HCT116 (cell line): ENCODE results near the gene IGSF9B. TPM values are rescaled to one million over a fixed set of nuclear protein-coding genes. Genes with fewer than 3 reads are reported as not detected.

Experiments used
- ATAC-seq: fragments of 200-7000 bp; cut with Tn5 transposase; 2 replicates; pipeline ENCODE4 v1.9.1; 2020; ENCODE audit warnings: mild to moderate bottlenecking, moderate library complexity
- BruUV-seq: library from RNA; stranded (reverse); fragments of 400-500 nt; replicated peaks from 2 replicates; lab custom pipeline; 2021; lab: Mats Ljungman, UMichigan
- CTCF ChIA-PET: fragments of 300-600 bp; sonication (Branson Sonifier 250); formaldehyde crosslinking; loops from one replicate; lab custom pipeline; 2021; ENCODE audit warnings: antibody characterized with exemption; lab: Charles Lee
- POLR2A ChIA-PET: fragments of 300-600, 350-600 bp; sonication (Branson Sonifier 250); formaldehyde crosslinking; loops from one replicate; lab custom pipeline; 2021; ENCODE audit warnings: antibody characterized with exemption; lab: Charles Lee
- RAD21 ChIA-PET, 2 experiments: fragments of 300-600 bp; sonication (Branson Sonifier 250); formaldehyde crosslinking; loops; one replicate each; lab custom pipeline; 2023; ENCODE audit warnings: low total read pairs in 2 of 2; ENCODE audit not compliant: uncharacterized antibody in 2 of 2, unreplicated experiment in 2 of 2, low non-redundant PET in 1 of 2; lab: Charles Lee
- DNase-seq: peaks from one replicate; pipeline ENCODE4 v3.0.0-alpha.2; 2010; ENCODE audit warnings: low read depth, low spot score
- H2AFZ ChIP-seq: fragments of 200-600 bp; shearing (Covaris generic), sonication (generic); 2 replicates; pipeline ENCODE4 v1.6.1; 2017; ENCODE audit warnings: low read depth, mixed run types, mixed read lengths, antibody characterized with exemption, low read length; ENCODE audit not compliant: poor library complexity, severe bottlenecking
- H3K27ac ChIP-seq: 2 replicates; pipeline ENCODE4 v1.5.1; 2012; ENCODE audit warnings: low read depth, low read length
- H3K27me3 ChIP-seq: fragments of 200-600 bp; sonication (generic); 2 replicates; pipeline ENCODE4 v1.6.1; 2016; ENCODE audit warnings: mixed run types, low read length, mixed read lengths; ENCODE audit not compliant: insufficient read depth
- H3K36me3 ChIP-seq, 2 experiments: fragments of 200-500 bp in 1 of 2; fragments of 200-600 bp in 1 of 2; sonication (Bioruptor generic) in 1 of 2; sonication (generic) in 1 of 2; 2 replicates each; pipeline versions ENCODE4 v1.5.1 to v1.6.1; 2014 to 2016; ENCODE audit warnings: low read length in 2 of 2, inconsistent platforms in 1 of 2, mixed read lengths in 1 of 2, mixed run types in 1 of 2; ENCODE audit not compliant: insufficient read depth in 2 of 2, control insufficient read depth in 1 of 2
- H3K4me1 ChIP-seq, 2 experiments: fragments of 200-600 bp in 1 of 2; sonication (generic) in 1 of 2; 2 replicates each; pipeline versions ENCODE4 v1.5.1 to v1.6.1; 2012 to 2017; ENCODE audit warnings: low read length in 2 of 2, inconsistent platforms in 1 of 2, mild to moderate bottlenecking in 1 of 2, mixed read lengths in 1 of 2, mixed run types in 1 of 2, moderate library complexity in 1 of 2; ENCODE audit not compliant: insufficient read depth in 2 of 2, control insufficient read depth in 1 of 2
- H3K4me2 ChIP-seq: fragments of 200-600 bp; sonication (generic); 2 replicates; pipeline ENCODE4 v1.6.1; 2017; ENCODE audit warnings: mixed run types, low read length, mixed read lengths
- H3K4me3 ChIP-seq, 2 experiments: fragments of 200-600 bp in 1 of 2; sonication (generic) in 1 of 2; replicated peaks in 1 of 2; 2 replicates each; pipeline ENCODE4 v1.5.1; 2011 to 2016; ENCODE audit warnings: low read length in 2 of 2, control low read depth in 1 of 2, low read depth in 1 of 2, mild to moderate bottlenecking in 1 of 2, mixed read lengths in 1 of 2, mixed run types in 1 of 2
- H3K79me2 ChIP-seq: fragments of 200-600 bp; sonication (generic); 2 replicates; pipeline ENCODE4 v1.6.1; 2017; ENCODE audit warnings: mild to moderate bottlenecking, mixed run types, low read length, moderate library complexity, mixed read lengths; ENCODE audit not compliant: insufficient read depth
- H3K9ac ChIP-seq: fragments of 200-600 bp; sonication (generic); 2 replicates; pipeline ENCODE4 v1.6.1; 2016; ENCODE audit warnings: low read length, mixed read lengths
- H3K9me2 ChIP-seq: fragments of 200-600 bp; sonication (generic), shearing (Covaris generic); 2 replicates; pipeline ENCODE4 v1.6.1; 2017; ENCODE audit warnings: mixed run types, mild to moderate bottlenecking, moderate library complexity; ENCODE audit not compliant: insufficient read depth
- H3K9me3 ChIP-seq, 2 experiments: fragments of 200-500 bp in 1 of 2; fragments of 200-600 bp in 1 of 2; sonication (Bioruptor generic) in 1 of 2; sonication (generic) in 1 of 2; 2 replicates each; pipeline ENCODE4 v1.6.1; 2014 to 2017; ENCODE audit warnings: low read length in 2 of 2, mixed read lengths in 2 of 2, inconsistent platforms in 1 of 2, low read depth in 1 of 2, mild to moderate bottlenecking in 1 of 2, mixed run types in 1 of 2, moderate library complexity in 1 of 2; ENCODE audit not compliant: control insufficient read depth in 1 of 2, insufficient read depth in 1 of 2
- H4K20me1 ChIP-seq: fragments of 200-600 bp; sonication (generic), shearing (Covaris generic); 2 replicates; pipeline ENCODE4 v1.6.1; 2017; ENCODE audit warnings: mixed run types, mild to moderate bottlenecking, moderate library complexity; ENCODE audit not compliant: insufficient read depth
- CBX3 ChIP-seq: IDR thresholded peaks from 2 replicates; pipeline ENCODE4 v1.6.1; 2012; ENCODE audit warnings: low read depth
- CEBPB ChIP-seq: IDR thresholded peaks from 2 replicates; pipeline ENCODE4 v1.6.1; 2012; ENCODE audit warnings: low read depth
- EGR1 ChIP-seq: IDR thresholded peaks from 2 replicates; pipeline ENCODE4 v1.6.1; 2012; ENCODE audit warnings: low read depth
- ELF1 ChIP-seq: IDR thresholded peaks from 2 replicates; pipeline ENCODE4 v1.6.1; 2012; ENCODE audit warnings: low read depth, borderline replicate concordance
- EZH2 ChIP-seq: fragments of 200-600 bp; sonication (generic); IDR thresholded peaks from 2 replicates; pipeline ENCODE4 v1.6.1; 2017; ENCODE audit warnings: antibody characterized with exemption, mixed run types
- FOSL1 ChIP-seq: IDR thresholded peaks from 2 replicates; pipeline ENCODE4 v1.6.1; 2012; ENCODE audit warnings: low read depth
- MAX ChIP-seq: IDR thresholded peaks from 2 replicates; pipeline ENCODE4 v1.6.1; 2012
- POLR2AphosphoS5 ChIP-seq: IDR thresholded peaks from 2 replicates; pipeline ENCODE4 v1.6.1; 2011; ENCODE audit warnings: mild to moderate bottlenecking, low read depth, low read length, moderate library complexity
- RAD21 ChIP-seq: IDR thresholded peaks from 2 replicates; pipeline ENCODE4 v1.6.1; 2012; ENCODE audit warnings: low read depth, mild to moderate bottlenecking
- SIN3A ChIP-seq: IDR thresholded peaks from 2 replicates; pipeline ENCODE4 v1.6.1; 2012; ENCODE audit warnings: low read depth
- SP1 ChIP-seq: IDR thresholded peaks from 2 replicates; pipeline ENCODE4 v1.6.1; 2012; ENCODE audit warnings: low read depth
- SRF ChIP-seq: IDR thresholded peaks from 2 replicates; pipeline ENCODE4 v1.6.1; 2012; ENCODE audit warnings: low read depth
- TCF7L2 ChIP-seq: IDR thresholded peaks from 2 replicates; pipeline ENCODE4 v1.7.0; 2011; ENCODE audit warnings: borderline replicate concordance, inconsistent platforms; ENCODE audit not compliant: insufficient read depth, insufficient read length; ENCODE audit errors: extremely low read depth
- YY1 ChIP-seq: IDR thresholded peaks from 2 replicates; pipeline ENCODE4 v1.6.1; 2011; ENCODE audit warnings: low read length, low read depth, moderate library complexity, mild to moderate bottlenecking; ENCODE audit not compliant: insufficient replicate concordance; ENCODE audit errors: extremely low read depth
- ZFX ChIP-seq: fragments of 450-650 bp; IDR thresholded peaks from 2 replicates; pipeline ENCODE4 v1.6.1; 2017
- ZNF274 ChIP-seq: fragments of 200-500 bp; sonication (Bioruptor generic); IDR thresholded peaks from 2 replicates; pipeline ENCODE4 v1.6.1; 2014; ENCODE audit warnings: mild to moderate bottlenecking, low read depth, low read length, inconsistent platforms
- intact Hi-C: fragments of 100-400 bp; cut with micrococcal nuclease; formaldehyde crosslinking; loops from 2 replicates; pipeline ENCODE4 v1.10.0; 2022
- total RNA-seq: library from RNA; stranded (reverse); gene quantifications from one replicate; pipeline ENCODE4 v1.2.1, GENCODE V29; 2021; ENCODE audit not compliant: unreplicated experiment
- TF ChIP-seq, protein P1 (sequence below), 3 experiments: fragments of 200-600 bp in 1 of 3; sonication (generic) in 1 of 3; IDR thresholded peaks in 2 of 3; conservative IDR thresholded peaks in 1 of 3; 2 replicates each; pipeline ENCODE4 v1.5.1; 2012 to 2017; ENCODE audit warnings: low read depth in 2 of 3, low read length in 2 of 3, antibody characterized with exemption in 1 of 3, borderline replicate concordance in 1 of 3, control low read depth in 1 of 3, mild to moderate bottlenecking in 1 of 3, mixed read lengths in 1 of 3, mixed run types in 1 of 3, moderate library complexity in 1 of 3; ENCODE audit not compliant: insufficient read depth in 1 of 3
- TF ChIP-seq, protein P2 (sequence below): IDR thresholded peaks from 2 replicates; pipeline ENCODE4 v1.6.1; 2012; ENCODE audit warnings: low read depth
- TF ChIP-seq, protein P3 (sequence below): IDR thresholded peaks from 2 replicates; pipeline ENCODE4 v1.6.1; 2011; ENCODE audit warnings: mild to moderate bottlenecking, low read length, moderate library complexity; ENCODE audit not compliant: insufficient replicate concordance; ENCODE audit errors: extremely low read depth
- TF ChIP-seq, protein P4 (sequence below): IDR thresholded peaks from 2 replicates; pipeline ENCODE4 v1.6.1; 2012

The IGSF9B gene
- total RNA-seq, 1 experiment from 2014 or later = 12.4 TPM

GRCh38 chr11:133921026-133921425 is 35.7 kb downstream of the IGSF9B start:
- 0 out of 4 replicates have a peak, but pooled peaks cover 0 to 6% of the 10 kb centered on the region in 2 experiments for H3K36me3 ChIP-seq
- CTCF ChIA-PET = no interaction called here
- RAD21 ChIA-PET = no interaction called here
- POLR2A ChIA-PET = no interaction called here
- BruUV-seq = no TSS peak
- H3K27ac ChIP-seq = no peak overlapping the region
- H3K4me2 ChIP-seq = no peak overlapping the region
- ATAC-seq = no peak
- no peak overlapping the region for H2AFZ ChIP-seq
- H3K79me2 ChIP-seq = no peaks in the 10 kb centered on the region
- no peaks in the 10 kb centered on the region for H3K27me3 ChIP-seq
- no peak overlapping the region for H3K9ac ChIP-seq
- no peak overlapping the region for H3K4me3 ChIP-seq
- H3K9me3 ChIP-seq = no peaks in the 10 kb centered on the region
- no peaks in the 10 kb centered on the region for H3K9me2 ChIP-seq
- no peaks in the 10 kb centered on the region for H4K20me1 ChIP-seq
- no peak for DNase-seq
- H3K4me1 ChIP-seq = no peaks in the 10 kb centered on the region
- intact Hi-C loops = loop anchor here (10.0 kb wide), 1 partner anchor 334 kb away; the partner anchor contains the start of genes ACAD8 and THYN1
- TF ChIP-seq ZFX (no peak), SRF (no peak), POLR2AphosphoS5 (no peak), TCF7L2 (no peak), ZNF274 (no peak), ELF1 (no peak), EGR1 (no peak), SIN3A (no peak), CEBPB (no peak), FOSL1 (no peak), RAD21 (no peak), EZH2 (no peak), SP1 (no peak), CBX3 (no peak), YY1 (no peak), MAX (no peak)
- TF ChIP-seq, protein P1, sequence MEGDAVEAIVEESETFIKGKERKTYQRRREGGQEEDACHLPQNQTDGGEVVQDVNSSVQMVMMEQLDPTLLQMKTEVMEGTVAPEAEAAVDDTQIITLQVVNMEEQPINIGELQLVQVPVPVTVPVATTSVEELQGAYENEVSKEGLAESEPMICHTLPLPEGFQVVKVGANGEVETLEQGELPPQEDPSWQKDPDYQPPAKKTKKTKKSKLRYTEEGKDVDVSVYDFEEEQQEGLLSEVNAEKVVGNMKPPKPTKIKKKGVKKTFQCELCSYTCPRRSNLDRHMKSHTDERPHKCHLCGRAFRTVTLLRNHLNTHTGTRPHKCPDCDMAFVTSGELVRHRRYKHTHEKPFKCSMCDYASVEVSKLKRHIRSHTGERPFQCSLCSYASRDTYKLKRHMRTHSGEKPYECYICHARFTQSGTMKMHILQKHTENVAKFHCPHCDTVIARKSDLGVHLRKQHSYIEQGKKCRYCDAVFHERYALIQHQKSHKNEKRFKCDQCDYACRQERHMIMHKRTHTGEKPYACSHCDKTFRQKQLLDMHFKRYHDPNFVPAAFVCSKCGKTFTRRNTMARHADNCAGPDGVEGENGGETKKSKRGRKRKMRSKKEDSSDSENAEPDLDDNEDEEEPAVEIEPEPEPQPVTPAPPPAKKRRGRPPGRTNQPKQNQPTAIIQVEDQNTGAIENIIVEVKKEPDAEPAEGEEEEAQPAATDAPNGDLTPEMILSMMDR (IDR thresholded peaks at IDR 0.05 in 2 of 3, conservative IDR thresholded peaks at IDR 0.05 in 1 of 3; ENCODE audit: borderline replicate concordance in 1 of 3, insufficient read depth in 1 of 3, low read depth in 2 of 3, low read length in 2 of 3) = no peak
- TF ChIP-seq, protein P2, sequence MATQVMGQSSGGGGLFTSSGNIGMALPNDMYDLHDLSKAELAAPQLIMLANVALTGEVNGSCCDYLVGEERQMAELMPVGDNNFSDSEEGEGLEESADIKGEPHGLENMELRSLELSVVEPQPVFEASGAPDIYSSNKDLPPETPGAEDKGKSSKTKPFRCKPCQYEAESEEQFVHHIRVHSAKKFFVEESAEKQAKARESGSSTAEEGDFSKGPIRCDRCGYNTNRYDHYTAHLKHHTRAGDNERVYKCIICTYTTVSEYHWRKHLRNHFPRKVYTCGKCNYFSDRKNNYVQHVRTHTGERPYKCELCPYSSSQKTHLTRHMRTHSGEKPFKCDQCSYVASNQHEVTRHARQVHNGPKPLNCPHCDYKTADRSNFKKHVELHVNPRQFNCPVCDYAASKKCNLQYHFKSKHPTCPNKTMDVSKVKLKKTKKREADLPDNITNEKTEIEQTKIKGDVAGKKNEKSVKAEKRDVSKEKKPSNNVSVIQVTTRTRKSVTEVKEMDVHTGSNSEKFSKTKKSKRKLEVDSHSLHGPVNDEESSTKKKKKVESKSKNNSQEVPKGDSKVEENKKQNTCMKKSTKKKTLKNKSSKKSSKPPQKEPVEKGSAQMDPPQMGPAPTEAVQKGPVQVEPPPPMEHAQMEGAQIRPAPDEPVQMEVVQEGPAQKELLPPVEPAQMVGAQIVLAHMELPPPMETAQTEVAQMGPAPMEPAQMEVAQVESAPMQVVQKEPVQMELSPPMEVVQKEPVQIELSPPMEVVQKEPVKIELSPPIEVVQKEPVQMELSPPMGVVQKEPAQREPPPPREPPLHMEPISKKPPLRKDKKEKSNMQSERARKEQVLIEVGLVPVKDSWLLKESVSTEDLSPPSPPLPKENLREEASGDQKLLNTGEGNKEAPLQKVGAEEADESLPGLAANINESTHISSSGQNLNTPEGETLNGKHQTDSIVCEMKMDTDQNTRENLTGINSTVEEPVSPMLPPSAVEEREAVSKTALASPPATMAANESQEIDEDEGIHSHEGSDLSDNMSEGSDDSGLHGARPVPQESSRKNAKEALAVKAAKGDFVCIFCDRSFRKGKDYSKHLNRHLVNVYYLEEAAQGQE = no peak
- TF ChIP-seq, protein P3, sequence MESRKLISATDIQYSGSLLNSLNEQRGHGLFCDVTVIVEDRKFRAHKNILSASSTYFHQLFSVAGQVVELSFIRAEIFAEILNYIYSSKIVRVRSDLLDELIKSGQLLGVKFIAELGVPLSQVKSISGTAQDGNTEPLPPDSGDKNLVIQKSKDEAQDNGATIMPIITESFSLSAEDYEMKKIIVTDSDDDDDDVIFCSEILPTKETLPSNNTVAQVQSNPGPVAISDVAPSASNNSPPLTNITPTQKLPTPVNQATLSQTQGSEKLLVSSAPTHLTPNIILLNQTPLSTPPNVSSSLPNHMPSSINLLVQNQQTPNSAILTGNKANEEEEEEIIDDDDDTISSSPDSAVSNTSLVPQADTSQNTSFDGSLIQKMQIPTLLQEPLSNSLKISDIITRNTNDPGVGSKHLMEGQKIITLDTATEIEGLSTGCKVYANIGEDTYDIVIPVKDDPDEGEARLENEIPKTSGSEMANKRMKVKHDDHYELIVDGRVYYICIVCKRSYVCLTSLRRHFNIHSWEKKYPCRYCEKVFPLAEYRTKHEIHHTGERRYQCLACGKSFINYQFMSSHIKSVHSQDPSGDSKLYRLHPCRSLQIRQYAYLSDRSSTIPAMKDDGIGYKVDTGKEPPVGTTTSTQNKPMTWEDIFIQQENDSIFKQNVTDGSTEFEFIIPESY = no peak
- TF ChIP-seq, protein P4, sequence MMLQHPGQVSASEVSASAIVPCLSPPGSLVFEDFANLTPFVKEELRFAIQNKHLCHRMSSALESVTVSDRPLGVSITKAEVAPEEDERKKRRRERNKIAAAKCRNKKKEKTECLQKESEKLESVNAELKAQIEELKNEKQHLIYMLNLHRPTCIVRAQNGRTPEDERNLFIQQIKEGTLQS = no peak
